TTC549 (cell line): ENCODE measurements around the gene HOXC10.

Source experiments
- FAIRE-seq: peaks from 2 replicates; lab custom pipeline; 2012; peaks lifted over from hg19 to GRCh38; lab: Jason Lieb, UNC

Gene HOXC10

GRCh38 chr12:53950789-53951576 lies 34.0 kb upstream of the HOXC10 start:
- no peak for FAIRE-seq

GRCh38 chr12:53951577-53952334 lies 33.2 kb upstream of the HOXC10 start:
- no peak for FAIRE-seq

- FAIRE-seq: no peak
These were observed 32.6 kb upstream of the HOXC10 start for GRCh38 chr12:53952335-53952694.

GRCh38 chr12:53952871-53953734 lies 31.8 kb upstream of the HOXC10 start:
- no peak for FAIRE-seq

- FAIRE-seq: no peak
These were observed 30.9 kb upstream of the HOXC10 start for GRCh38 chr12:53953831-53954693.

- no peak for FAIRE-seq
These were observed 30.3 kb upstream of the HOXC10 start, which contains the start of gene HOXC12 for GRCh38 chr12:53954694-53955035. Gene HOXC12, plus strand, starts transcription at chr12:53954903. Its CDS starts 27 bp downstream, at chr12:53954930.

GRCh38 chr12:53955036-53955775 lies 29.7 kb upstream of the HOXC10 start:
- FAIRE-seq: no peak

GRCh38 chr12:53955776-53956250 lies 29.1 kb upstream of the HOXC10 start:
- no peak for FAIRE-seq

GRCh38 chr12:53956251-53956887 lies 28.6 kb upstream of the HOXC10 start:
- FAIRE-seq: no peak

GRCh38 chr12:53956914-53957536 lies 27.9 kb upstream of the HOXC10 start:
- FAIRE-seq: no peak

- FAIRE-seq: no peak
These were observed 26.8 kb upstream of the HOXC10 start for GRCh38 chr12:53958128-53958527.

- FAIRE-seq: no peak
These were observed 25.6 kb upstream of the HOXC10 start for GRCh38 chr12:53959314-53959713.

GRCh38 chr12:53960187-53961024 lies 24.5 kb upstream of the HOXC10 start:
- FAIRE-seq: no peak

GRCh38 chr12:53961025-53961761 lies 23.8 kb upstream of the HOXC10 start:
- FAIRE-seq: no peak

- no peak for FAIRE-seq
These were observed 21.9 kb upstream of the HOXC10 start for GRCh38 chr12:53963005-53963404.

GRCh38 chr12:53963434-53964314 lies 21.3 kb upstream of the HOXC10 start:
- FAIRE-seq: no peak

GRCh38 chr12:53964315-53964713 lies 20.6 kb upstream of the HOXC10 start:
- FAIRE-seq: no peak
